ENCODE data around the gene TAGLN.

DNA sequence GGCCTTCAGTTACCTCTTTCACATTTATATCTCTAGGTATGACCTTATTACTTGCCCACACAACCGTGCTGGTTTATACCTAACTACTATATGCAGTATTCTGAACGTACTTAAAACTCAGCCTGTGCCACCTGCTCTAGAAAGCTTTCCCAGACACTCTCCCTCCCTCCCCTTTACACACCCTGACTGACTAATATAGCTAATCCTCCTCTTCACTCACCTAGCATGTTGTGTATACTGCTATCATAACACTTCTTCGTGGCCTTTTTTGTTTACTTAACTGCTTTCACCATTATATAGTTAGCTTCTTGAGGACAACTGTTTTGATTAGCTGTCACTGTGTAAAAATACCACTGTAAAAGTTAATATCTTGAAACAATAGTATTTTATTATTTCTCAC, 56.8 kb downstream of the TAGLN start:
- TF ChIP-seq, protein P1, sequence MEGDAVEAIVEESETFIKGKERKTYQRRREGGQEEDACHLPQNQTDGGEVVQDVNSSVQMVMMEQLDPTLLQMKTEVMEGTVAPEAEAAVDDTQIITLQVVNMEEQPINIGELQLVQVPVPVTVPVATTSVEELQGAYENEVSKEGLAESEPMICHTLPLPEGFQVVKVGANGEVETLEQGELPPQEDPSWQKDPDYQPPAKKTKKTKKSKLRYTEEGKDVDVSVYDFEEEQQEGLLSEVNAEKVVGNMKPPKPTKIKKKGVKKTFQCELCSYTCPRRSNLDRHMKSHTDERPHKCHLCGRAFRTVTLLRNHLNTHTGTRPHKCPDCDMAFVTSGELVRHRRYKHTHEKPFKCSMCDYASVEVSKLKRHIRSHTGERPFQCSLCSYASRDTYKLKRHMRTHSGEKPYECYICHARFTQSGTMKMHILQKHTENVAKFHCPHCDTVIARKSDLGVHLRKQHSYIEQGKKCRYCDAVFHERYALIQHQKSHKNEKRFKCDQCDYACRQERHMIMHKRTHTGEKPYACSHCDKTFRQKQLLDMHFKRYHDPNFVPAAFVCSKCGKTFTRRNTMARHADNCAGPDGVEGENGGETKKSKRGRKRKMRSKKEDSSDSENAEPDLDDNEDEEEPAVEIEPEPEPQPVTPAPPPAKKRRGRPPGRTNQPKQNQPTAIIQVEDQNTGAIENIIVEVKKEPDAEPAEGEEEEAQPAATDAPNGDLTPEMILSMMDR (IDR thresholded peaks at IDR 0.05): no peak
- TF ChIP-seq POLR2A (IDR thresholded peaks at IDR 0.05): no peak

All from testis (tissue), 2 donors.